Measurements from ENCODE around the gene COG7. TPM values are rescaled to one million over a fixed set of nuclear protein-coding genes. Genes with fewer than 3 reads are reported as not detected.
"Not testable (repeated sequence)": the region's sequence is repeated elsewhere in the genome, so short reads cannot be mapped to it uniquely, and the experiment has no call there.

COG7 gene
- total RNA-seq, 1 experiment from 2014 or later = 13.5 TPM

DNA sequence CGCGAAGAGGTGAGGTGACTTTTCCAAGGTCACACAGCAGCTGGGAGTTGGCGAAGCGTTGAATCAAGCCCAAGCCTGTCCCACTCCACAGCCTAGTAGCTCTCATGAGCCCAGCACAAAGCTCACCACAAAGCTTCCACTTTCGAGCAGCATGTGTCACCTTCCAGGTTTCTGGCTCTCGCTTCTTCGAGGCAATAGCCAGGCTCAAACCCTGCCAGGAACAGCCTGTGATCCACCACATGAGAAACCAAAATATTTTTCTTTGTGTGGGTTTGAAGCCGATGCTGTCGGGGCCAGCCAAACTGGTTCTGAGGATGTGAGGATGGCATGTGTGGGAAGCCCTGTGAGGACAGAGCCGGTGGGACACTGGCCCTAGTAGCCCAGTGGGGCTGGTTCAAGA, 68.1 kb downstream of the COG7 start:
- ChIA-PET CTCF (no interaction called here), POLR2A (ENCODE audit: unreplicated experiment) (no interaction called here)
- no peaks in the 10 kb centered on the region; the same call in 1 of the 2 replicates for H3K36me3 ChIP-seq (ENCODE audit: low read depth, low read length)
- no peak overlapping the region for H3K4me2 ChIP-seq (ENCODE audit: low read length)
- BruUV-seq (replicated peaks) = no TSS peak
- H3K9me2 ChIP-seq (replicated peaks; ENCODE audit: low read length) = no peaks in the 10 kb centered on the region
- DNase-seq = no peak
- no peaks in the 10 kb centered on the region for H3K27me3 ChIP-seq (ENCODE audit: low read length)
- no peaks in the 10 kb centered on the region for H3K9me3 ChIP-seq (ENCODE audit: low read length)
- intact Hi-C loops (cut with micrococcal nuclease) = no loop called here
- no peak overlapping the region for H3K27ac ChIP-seq (ENCODE audit: low read length)
- H3F3A ChIP-seq (ENCODE audit: low read length, unreplicated experiment) = no peaks in the 10 kb centered on the region
- no peaks in the 10 kb centered on the region for H3K79me2 ChIP-seq (ENCODE audit: low read length)
- ATAC-seq = no peak
- H4K20me1 ChIP-seq (ENCODE audit: low read length) = no peaks in the 10 kb centered on the region
- no peak overlapping the region for H3K9ac ChIP-seq (ENCODE audit: low read length)
- no peaks in the 10 kb centered on the region for H3K4me1 ChIP-seq (ENCODE audit: insufficient read depth, low read length)
- no peak overlapping the region for H3K4me3 ChIP-seq (ENCODE audit: low read length)
- TF ChIP-seq EZH2phosphoT487 (IDR thresholded peaks at IDR 0.05; ENCODE audit: borderline replicate concordance, low read length) = no peak
- TF ChIP-seq, protein P1, sequence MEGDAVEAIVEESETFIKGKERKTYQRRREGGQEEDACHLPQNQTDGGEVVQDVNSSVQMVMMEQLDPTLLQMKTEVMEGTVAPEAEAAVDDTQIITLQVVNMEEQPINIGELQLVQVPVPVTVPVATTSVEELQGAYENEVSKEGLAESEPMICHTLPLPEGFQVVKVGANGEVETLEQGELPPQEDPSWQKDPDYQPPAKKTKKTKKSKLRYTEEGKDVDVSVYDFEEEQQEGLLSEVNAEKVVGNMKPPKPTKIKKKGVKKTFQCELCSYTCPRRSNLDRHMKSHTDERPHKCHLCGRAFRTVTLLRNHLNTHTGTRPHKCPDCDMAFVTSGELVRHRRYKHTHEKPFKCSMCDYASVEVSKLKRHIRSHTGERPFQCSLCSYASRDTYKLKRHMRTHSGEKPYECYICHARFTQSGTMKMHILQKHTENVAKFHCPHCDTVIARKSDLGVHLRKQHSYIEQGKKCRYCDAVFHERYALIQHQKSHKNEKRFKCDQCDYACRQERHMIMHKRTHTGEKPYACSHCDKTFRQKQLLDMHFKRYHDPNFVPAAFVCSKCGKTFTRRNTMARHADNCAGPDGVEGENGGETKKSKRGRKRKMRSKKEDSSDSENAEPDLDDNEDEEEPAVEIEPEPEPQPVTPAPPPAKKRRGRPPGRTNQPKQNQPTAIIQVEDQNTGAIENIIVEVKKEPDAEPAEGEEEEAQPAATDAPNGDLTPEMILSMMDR (conservative IDR thresholded peaks at IDR 0.05; ENCODE audit: low read depth, low read length) = no peak
- no peak for TF ChIP-seq EZH2 (IDR thresholded peaks at IDR 0.05; ENCODE audit: low read length, unreplicated experiment)
- H2AFZ ChIP-seq (ENCODE audit: low read length) = no peak overlapping the region

DNA sequence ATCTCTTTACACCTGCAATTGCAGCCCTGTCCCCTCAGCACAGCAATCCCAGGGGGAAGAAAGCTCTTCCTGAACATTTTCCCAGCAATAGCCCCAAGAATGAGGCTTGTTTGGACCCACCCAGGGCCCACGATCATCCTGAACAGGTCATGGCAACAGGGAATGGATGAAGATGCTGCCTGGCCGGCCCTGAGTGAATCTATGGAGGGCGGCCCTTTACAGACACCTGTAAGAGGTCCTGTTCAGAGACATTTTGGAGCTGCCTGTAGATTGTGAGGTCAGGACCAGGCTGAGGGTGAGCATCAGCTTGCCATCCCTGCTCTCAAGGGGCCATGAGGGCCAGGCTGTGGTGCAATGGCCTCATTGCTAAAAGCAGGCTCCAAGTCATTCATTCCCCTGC, 69.1 kb downstream of the COG7 start:
- ChIA-PET CTCF (no interaction called here), POLR2A (ENCODE audit: unreplicated experiment) (no interaction called here)
- Histone ChIP-seq H3K4me2 (ENCODE audit: low read length) (no peak overlapping the region), H3K4me1 (ENCODE audit: insufficient read depth, low read length) (no peaks in the 10 kb centered on the region), H3K27ac (ENCODE audit: low read length) (no peak overlapping the region), H3K9me2 (replicated peaks; ENCODE audit: low read length) (no peaks in the 10 kb centered on the region), H2AFZ (ENCODE audit: low read length) (no peak overlapping the region), H4K20me1 (ENCODE audit: low read length) (no peaks in the 10 kb centered on the region), H3K27me3 (ENCODE audit: low read length) (no peaks in the 10 kb centered on the region), H3F3A (ENCODE audit: low read length, unreplicated experiment) (no peaks in the 10 kb centered on the region), H3K4me3 (ENCODE audit: low read length) (no peak overlapping the region), H3K9me3 (ENCODE audit: low read length) (no peaks in the 10 kb centered on the region), H3K36me3 (ENCODE audit: low read depth, low read length) (no peaks in the 10 kb centered on the region; the same call in 1 of the 2 replicates), H3K9ac (ENCODE audit: low read length) (no peak overlapping the region), H3K79me2 (ENCODE audit: low read length) (no peaks in the 10 kb centered on the region)
- BruUV-seq (replicated peaks) = no TSS peak
- no peak for DNase-seq
- no peak for ATAC-seq
- TF ChIP-seq, protein P1 (conservative IDR thresholded peaks at IDR 0.05; ENCODE audit: low read depth, low read length) = no peak
- no peak for TF ChIP-seq EZH2 (IDR thresholded peaks at IDR 0.05; ENCODE audit: low read length, unreplicated experiment)
- TF ChIP-seq EZH2phosphoT487 (IDR thresholded peaks at IDR 0.05; ENCODE audit: borderline replicate concordance, low read length) = no peak
- intact Hi-C loops (cut with micrococcal nuclease) = no loop called here

DNA sequence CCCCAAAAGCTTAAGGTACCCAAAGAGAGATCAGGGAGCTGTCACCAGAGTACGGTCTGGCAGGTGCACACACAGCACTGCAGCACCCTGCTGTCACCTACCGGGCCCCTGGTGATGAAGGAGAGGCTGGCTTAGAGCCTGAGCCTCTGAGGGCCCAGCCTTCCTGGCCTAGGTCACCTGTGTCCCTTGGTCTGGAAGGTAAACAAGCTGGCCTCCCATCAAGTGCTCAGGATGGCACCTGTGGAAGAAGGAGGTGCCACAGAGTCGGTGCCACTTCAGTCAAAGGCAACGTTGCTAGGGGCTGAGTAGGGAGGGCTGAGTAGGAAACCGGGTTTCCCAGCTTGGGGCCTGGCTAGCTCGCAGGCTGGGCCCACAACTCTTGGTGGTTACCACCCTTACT, 70.7 kb downstream of the COG7 start:
- CTCF ChIA-PET = no interaction called here

DNA sequence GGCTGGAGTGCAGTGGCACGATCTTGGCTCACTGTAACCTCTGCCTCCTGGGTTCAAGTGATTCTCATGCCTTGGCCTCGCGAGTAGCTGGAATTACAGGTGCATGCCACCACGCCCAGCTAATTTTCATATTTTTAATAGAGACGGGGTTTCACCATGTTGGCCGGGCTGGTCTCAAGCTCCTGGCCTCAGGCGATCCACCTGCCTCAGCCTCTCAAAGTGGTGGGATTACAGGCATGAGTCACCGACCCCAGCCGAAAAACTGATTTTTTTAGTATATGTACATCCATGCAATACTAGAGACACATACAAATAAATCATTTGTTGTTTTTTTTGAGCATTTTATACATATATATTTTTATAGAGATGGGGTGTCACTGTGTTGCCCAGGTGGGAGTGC, 71.3 kb downstream of the COG7 start:
- ATAC-seq; H3K9me2 ChIP-seq (replicated peaks; ENCODE audit: low read length); CTCF ChIA-PET; H3K9me3 ChIP-seq (ENCODE audit: low read length); H3K36me3 ChIP-seq (ENCODE audit: low read depth, low read length); H3K4me1 ChIP-seq (ENCODE audit: insufficient read depth, low read length); H3K27ac ChIP-seq (ENCODE audit: low read length); H4K20me1 ChIP-seq (ENCODE audit: low read length); H3K4me3 ChIP-seq (ENCODE audit: low read length); POLR2A ChIA-PET (ENCODE audit: unreplicated experiment); intact Hi-C loops (cut with micrococcal nuclease); H3K27me3 ChIP-seq (ENCODE audit: low read length); BruUV-seq (replicated peaks); DNase-seq; H3F3A ChIP-seq (ENCODE audit: low read length, unreplicated experiment); H3K79me2 ChIP-seq (ENCODE audit: low read length); H3K9ac ChIP-seq (ENCODE audit: low read length); H3K4me2 ChIP-seq (ENCODE audit: low read length); H2AFZ ChIP-seq (ENCODE audit: low read length): not testable (repeated sequence)

More for the DNA sequence above, 70.7 kb downstream of the COG7 start:
- no peaks in the 10 kb centered on the region for H3K9me3 ChIP-seq (ENCODE audit: low read length)
- H3K79me2 ChIP-seq (ENCODE audit: low read length) = no peaks in the 10 kb centered on the region
- intact Hi-C loops (cut with micrococcal nuclease) = no loop called here
- no peaks in the 10 kb centered on the region for H4K20me1 ChIP-seq (ENCODE audit: low read length)
- H3K4me3 ChIP-seq (ENCODE audit: low read length) = no peak overlapping the region
- no peak for TF ChIP-seq EZH2 (IDR thresholded peaks at IDR 0.05; ENCODE audit: low read length, unreplicated experiment)
- no peak for TF ChIP-seq EZH2phosphoT487 (IDR thresholded peaks at IDR 0.05; ENCODE audit: borderline replicate concordance, low read length)
- TF ChIP-seq, protein P1 (conservative IDR thresholded peaks at IDR 0.05; ENCODE audit: low read depth, low read length) = no peak
- no peaks in the 10 kb centered on the region for H3K4me1 ChIP-seq (ENCODE audit: insufficient read depth, low read length)
- BruUV-seq (replicated peaks) = no TSS peak
- no peaks in the 10 kb centered on the region for H3K9me2 ChIP-seq (replicated peaks; ENCODE audit: low read length)
- POLR2A ChIA-PET (ENCODE audit: unreplicated experiment) = no interaction called here
- H3K27me3 ChIP-seq (ENCODE audit: low read length) = no peaks in the 10 kb centered on the region
- DNase-seq (no peak), ATAC-seq (no peak)
- no peaks in the 10 kb centered on the region for H3K36me3 ChIP-seq (ENCODE audit: low read depth, low read length)
- H3K4me2 ChIP-seq (ENCODE audit: low read length) = no peak overlapping the region
- H3K27ac ChIP-seq (ENCODE audit: low read length) = no peak overlapping the region
- H2AFZ ChIP-seq (ENCODE audit: low read length) = no peak overlapping the region
- H3K9ac ChIP-seq (ENCODE audit: low read length) = no peak overlapping the region
- no peaks in the 10 kb centered on the region for H3F3A ChIP-seq (ENCODE audit: low read length, unreplicated experiment)
